Measurements from ENCODE around the gene CCDC150. TPM values are rescaled to one million over a fixed set of nuclear protein-coding genes. Genes with fewer than 3 reads are reported as not detected.

Gene CCDC150
- under 1 TPM in 1 of 2 donors, not detected in 1; 0.56 TPM for total RNA-seq

GRCh38 chr2:196639180-196640030 is at the start of gene CCDC150:
Gene CCDC150 (plus strand): TSS chr2:196639715. CDS start chr2:196639767, 52 bp downstream.
- Histone ChIP-seq H3K9me3 (no peaks in the 10 kb centered on the region), H3K36me3 (no peaks in the 10 kb centered on the region), H3K4me1 (ENCODE audit: control insufficient read depth in 1 of 2, low read depth in 2 of 2) (peaks cover 0 to 4% of the 10 kb centered on the region in 2 donors), H3K4me3 (peak within 1 kb of the TSS; percentile 71), H3K27me3 (replicated peaks; ENCODE audit: insufficient read depth) (no peaks in the 10 kb centered on the region), H3K27ac (no peak within 1 kb of the TSS)
- peak; percentile 11 for TF ChIP-seq CTCF (IDR thresholded peaks at IDR 0.05)
- ATAC-seq (ENCODE audit: insufficient number of reproducible peaks, low FRiP score, low read depth) (peak; percentile 89), DNase-seq (ENCODE audit: low spot score) (peak; percentile 60)

- Histone ChIP-seq H3K27me3 (replicated peaks; ENCODE audit: insufficient read depth) (no peaks in the 10 kb centered on the region), H3K27ac (no peak overlapping the region), H3K9me3 (no peaks in the 10 kb centered on the region), H3K4me3 (no peak overlapping the region), H3K36me3 (no peaks in the 10 kb centered on the region), H3K4me1 (ENCODE audit: control insufficient read depth in 1 of 2, low read depth in 2 of 2) (peaks cover 0 to 9% of the 10 kb centered on the region in 2 donors)
- no peak for ATAC-seq (ENCODE audit: insufficient number of reproducible peaks, low FRiP score, low read depth)
- TF ChIP-seq CTCF (IDR thresholded peaks at IDR 0.05) = no peak
- DNase-seq (ENCODE audit: low spot score) = no peak
Measured at GRCh38 chr2:196590286-196590685, 49.2 kb upstream of the CCDC150 start.

GRCh38 chr2:196591004-196591403 is 48.5 kb upstream of the CCDC150 start:
- H3K27ac ChIP-seq = no peak overlapping the region
- no peaks in the 10 kb centered on the region for H3K27me3 ChIP-seq (replicated peaks; ENCODE audit: insufficient read depth)
- peaks cover 0 to 9% of the 10 kb centered on the region in 2 donors for H3K4me1 ChIP-seq (ENCODE audit: control insufficient read depth in 1 of 2, low read depth in 2 of 2)
- H3K4me3 ChIP-seq = no peak overlapping the region
- ATAC-seq (ENCODE audit: insufficient number of reproducible peaks, low FRiP score, low read depth) = no peak
- H3K36me3 ChIP-seq = no peaks in the 10 kb centered on the region
- no peak for DNase-seq (ENCODE audit: low spot score)
- no peaks in the 10 kb centered on the region for H3K9me3 ChIP-seq
- TF ChIP-seq CTCF (IDR thresholded peaks at IDR 0.05) = no peak

- Histone ChIP-seq H3K4me1 (ENCODE audit: control insufficient read depth in 1 of 2, low read depth in 2 of 2) (peaks cover 0 to 9% of the 10 kb centered on the region in 2 donors), H3K27me3 (replicated peaks; ENCODE audit: insufficient read depth) (no peaks in the 10 kb centered on the region), H3K27ac (no peak overlapping the region), H3K9me3 (no peaks in the 10 kb centered on the region), H3K4me3 (no peak overlapping the region), H3K36me3 (no peaks in the 10 kb centered on the region)
- DNase-seq (ENCODE audit: low spot score) = no peak
- ATAC-seq (ENCODE audit: insufficient number of reproducible peaks, low FRiP score, low read depth) = no peak
- no peak for TF ChIP-seq CTCF (IDR thresholded peaks at IDR 0.05)
Measured at GRCh38 chr2:196591621-196592022, 47.9 kb upstream of the CCDC150 start.

GRCh38 chr2:196592331-196592910 is 47.1 kb upstream of the CCDC150 start:
- no peak for TF ChIP-seq CTCF (IDR thresholded peaks at IDR 0.05)
- Histone ChIP-seq H3K27ac (peak overlapping the region; percentile 42 to 80), H3K4me1 (ENCODE audit: control insufficient read depth in 1 of 2, low read depth in 2 of 2) (peaks cover 0 to 9% of the 10 kb centered on the region in 2 donors), H3K9me3 (no peaks in the 10 kb centered on the region), H3K36me3 (no peaks in the 10 kb centered on the region), H3K27me3 (replicated peaks; ENCODE audit: insufficient read depth) (no peaks in the 10 kb centered on the region), H3K4me3 (peak overlapping the region; percentile 93)
- DNase-seq (ENCODE audit: low spot score) (no peak), ATAC-seq (ENCODE audit: insufficient number of reproducible peaks, low FRiP score, low read depth) (no peak)

All from thoracic aorta (tissue), 2 donors.